ENCODE data around the gene KCTD16.

DNA sequence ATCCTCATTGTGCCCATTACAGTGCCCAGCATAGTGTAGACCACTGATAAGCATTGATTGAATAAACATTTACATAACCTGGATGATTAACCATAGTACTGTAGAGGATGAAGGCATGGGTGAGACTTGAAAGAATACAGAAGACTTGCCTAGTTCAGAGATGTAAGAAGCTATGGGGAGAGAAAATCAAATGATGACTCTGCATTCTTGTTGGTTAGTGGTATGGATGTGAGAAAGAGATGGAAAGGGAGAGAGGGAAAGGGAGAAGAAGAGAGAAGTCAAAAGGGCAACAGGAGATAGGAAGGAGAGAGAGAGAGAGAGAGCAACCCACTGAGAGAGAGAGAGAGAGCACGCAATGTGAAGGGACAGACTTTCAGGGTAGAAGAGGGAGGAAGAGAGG is 27.0 kb upstream of the KCTD16 start:
- TF ChIP-seq, protein P1, sequence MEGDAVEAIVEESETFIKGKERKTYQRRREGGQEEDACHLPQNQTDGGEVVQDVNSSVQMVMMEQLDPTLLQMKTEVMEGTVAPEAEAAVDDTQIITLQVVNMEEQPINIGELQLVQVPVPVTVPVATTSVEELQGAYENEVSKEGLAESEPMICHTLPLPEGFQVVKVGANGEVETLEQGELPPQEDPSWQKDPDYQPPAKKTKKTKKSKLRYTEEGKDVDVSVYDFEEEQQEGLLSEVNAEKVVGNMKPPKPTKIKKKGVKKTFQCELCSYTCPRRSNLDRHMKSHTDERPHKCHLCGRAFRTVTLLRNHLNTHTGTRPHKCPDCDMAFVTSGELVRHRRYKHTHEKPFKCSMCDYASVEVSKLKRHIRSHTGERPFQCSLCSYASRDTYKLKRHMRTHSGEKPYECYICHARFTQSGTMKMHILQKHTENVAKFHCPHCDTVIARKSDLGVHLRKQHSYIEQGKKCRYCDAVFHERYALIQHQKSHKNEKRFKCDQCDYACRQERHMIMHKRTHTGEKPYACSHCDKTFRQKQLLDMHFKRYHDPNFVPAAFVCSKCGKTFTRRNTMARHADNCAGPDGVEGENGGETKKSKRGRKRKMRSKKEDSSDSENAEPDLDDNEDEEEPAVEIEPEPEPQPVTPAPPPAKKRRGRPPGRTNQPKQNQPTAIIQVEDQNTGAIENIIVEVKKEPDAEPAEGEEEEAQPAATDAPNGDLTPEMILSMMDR (conservative IDR thresholded peaks at IDR 0.05 in 1 of 2, IDR thresholded peaks at IDR 0.05 in 1 of 2; ENCODE audit: extremely low read depth in 1 of 2, insufficient read depth in 1 of 2, low read depth in 1 of 2, low read length in 2 of 2): no peak
- TF ChIP-seq EZH2 (IDR thresholded peaks at IDR 0.05; ENCODE audit: borderline replicate concordance, low read length): no peak
